GM12892 (cell line): ENCODE measurements around the gene RRP1B.

ENCODE experiments used
- POLR2A ChIP-seq: IDR thresholded peaks from 2 replicates; pipeline ENCODE4 v1.6.1; 2011; ENCODE audit warnings: low read depth, low read length, control low read depth
- POLR2AphosphoS5 ChIP-seq: IDR thresholded peaks from 2 replicates; pipeline ENCODE4 v1.6.1; 2011; ENCODE audit warnings: low read depth, low read length, control low read depth

DNA sequence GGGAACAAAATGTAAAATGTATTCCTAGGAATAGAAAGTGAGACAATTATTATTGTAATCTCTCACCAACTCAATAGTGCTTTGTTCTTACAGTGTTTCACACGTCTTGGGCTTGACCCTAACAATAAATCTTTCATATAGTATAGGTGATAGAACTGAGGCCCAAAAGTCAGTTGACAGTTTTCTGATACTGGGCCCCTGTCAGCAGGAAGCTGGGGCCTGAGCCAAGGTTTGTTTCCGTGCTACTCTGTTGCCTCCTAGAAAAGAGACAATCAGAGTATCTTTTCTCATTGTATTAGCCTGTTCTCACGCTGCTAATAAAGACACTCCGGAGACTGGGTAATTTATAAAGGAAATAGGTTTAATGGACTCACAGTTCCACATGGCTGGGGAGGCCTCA lies 5.0 kb downstream of the RRP1B start:
- TF ChIP-seq POLR2A (no peak), POLR2AphosphoS5 (no peak)
